HEK293 (cell line): ENCODE measurements around the gene PCDHA8.
"Not testable (repeated sequence)": the region's sequence is repeated elsewhere in the genome, so short reads cannot be mapped to it uniquely, and the experiment has no call there.

Source experiments
- CTCF ChIP-seq: fragments of 450-650 bp; formaldehyde crosslinking; IDR thresholded peaks from 2 replicates; pipeline ENCODE4 v1.5.1; 2016; ENCODE audit warnings: missing biosample characterization, missing genetic modification characterization
- GLIS1 ChIP-seq: fragments of 450-650 bp; formaldehyde crosslinking; IDR thresholded peaks from 2 replicates; pipeline ENCODE4 v1.5.1; 2016; ENCODE audit warnings: missing biosample characterization, missing genetic modification characterization
- PBX3 ChIP-seq: sonication (generic); formaldehyde crosslinking; IDR thresholded peaks from 2 replicates; pipeline ENCODE4 v1.8.1; 2022; ENCODE audit warnings: mild to moderate bottlenecking, moderate library complexity, missing genetic modification reagents
- ZBTB1 ChIP-seq: fragments of 450-650 bp; formaldehyde crosslinking; IDR thresholded peaks from 2 replicates; pipeline ENCODE4 v1.5.1; 2016; ENCODE audit warnings: missing biosample characterization, missing genetic modification characterization
- ZBTB48 ChIP-seq: fragments of 450-650 bp; formaldehyde crosslinking; IDR thresholded peaks from 2 replicates; pipeline ENCODE4 v1.5.1; 2016; ENCODE audit warnings: missing biosample characterization, missing genetic modification characterization
- ZNF114 ChIP-seq: fragments of 450-650 bp; formaldehyde crosslinking; IDR thresholded peaks from 2 replicates; pipeline ENCODE4 v1.5.0; 2017; ENCODE audit warnings: missing biosample characterization, missing genetic modification characterization
- ZNF155 ChIP-seq: fragments of 450-650 bp; formaldehyde crosslinking; IDR thresholded peaks from 2 replicates; pipeline ENCODE4 v1.5.1; 2016; ENCODE audit warnings: missing biosample characterization, missing genetic modification characterization
- ZNF24 ChIP-seq: fragments of 450-650 bp; formaldehyde crosslinking; IDR thresholded peaks from 2 replicates; pipeline ENCODE4 v1.5.1; 2016; ENCODE audit warnings: missing biosample characterization, missing genetic modification characterization
- ZNF558 ChIP-seq: fragments of 450-650 bp; formaldehyde crosslinking; IDR thresholded peaks from 2 replicates; pipeline ENCODE4 v1.5.1; 2016; ENCODE audit warnings: missing biosample characterization, missing genetic modification characterization
- ZNF692 ChIP-seq: fragments of 450-650 bp; formaldehyde crosslinking; IDR thresholded peaks from 2 replicates; pipeline ENCODE4 v1.5.1; 2016; ENCODE audit warnings: missing biosample characterization, missing genetic modification characterization

- not testable (repeated sequence) for TF ChIP-seq ZBTB48 (tag by site-specific recombination); CTCF (tag by site-specific recombination); ZNF24 (tag by site-specific recombination); PBX3 (CRISPR knock-in tag); ZNF558 (tag by site-specific recombination); ZNF114; ZNF692; ZBTB1 (tag by site-specific recombination); ZNF155; GLIS1 (tag by site-specific recombination)
Measured at GRCh38 chr5:140849831-140850634, 9.0 kb downstream of the PCDHA8 start.
